ENCODE results near the gene SCT. TPM values are rescaled to one million over a fixed set of nuclear protein-coding genes. Genes with fewer than 3 reads are reported as not detected.

SCT gene
- total and polyA plus RNA-seq, 2 donors (not counting 1 experiment from before 2014, with no cell fraction given) = not detected

- Histone ChIP-seq H4K20me1 (ENCODE audit: control insufficient read depth, extremely low read depth, insufficient read depth, low read length) (no peaks in the 10 kb centered on the region), H2AFZ (ENCODE audit: low read length) (no peak overlapping the region), H3K9me3 (ENCODE audit: control insufficient read depth, insufficient read depth, low read depth, low read length) (no peaks in the 10 kb centered on the region), H3K4me1 (ENCODE audit: control insufficient read depth, extremely low read depth, insufficient read depth, low read length) (peaks cover 3% of the 10 kb centered on the region), H3K27ac (ENCODE audit: insufficient read depth, low read length) (no peak overlapping the region), H3K36me3 (ENCODE audit: control insufficient read depth, insufficient read depth, low read length) (peaks cover 14% of the 10 kb centered on the region), H3K27me3 (ENCODE audit: control insufficient read depth, insufficient read depth, low read length) (no peaks in the 10 kb centered on the region), H3K9ac (ENCODE audit: insufficient read depth, low read length) (no peak overlapping the region), H3K4me3 (replicated peaks in 1 of 4; ENCODE audit: control extremely low read depth in 1 of 4, insufficient read depth in 1 of 4, low read depth in 3 of 4, low read length in 4 of 4) (no peak overlapping the region), H3K79me2 (ENCODE audit: control insufficient read depth, insufficient read depth, low read length) (peaks cover 67% of the 10 kb centered on the region), H3K4me2 (ENCODE audit: extremely low read depth, insufficient read depth, low read length) (no peak overlapping the region)
- DNase-seq (ENCODE audit: low read depth in 2 of 2) = peak in 1 of 2 donors; percentile 27
- no peak for TF ChIP-seq CTCF (conservative IDR thresholded peaks at IDR 0.05 in 1 of 2, IDR thresholded peaks at IDR 0.05 in 1 of 2; ENCODE audit: low read depth in 1 of 2, low read length in 2 of 2)
- TF ChIP-seq EZH2 (IDR thresholded peaks at IDR 0.05; ENCODE audit: low read length, missing control alignments) = no peak
Measured at GRCh38 chr11:579830-580601, 47.0 kb downstream of the SCT start.

- peak overlapping the region; percentile 76 to 96 (median 95) for H3K4me3 ChIP-seq (replicated peaks in 1 of 4; ENCODE audit: control extremely low read depth in 1 of 4, insufficient read depth in 1 of 4, low read depth in 3 of 4, low read length in 4 of 4)
- H3K9ac ChIP-seq (ENCODE audit: insufficient read depth, low read length) = no peak overlapping the region
- peak overlapping the region; percentile 95 for H3K4me2 ChIP-seq (ENCODE audit: extremely low read depth, insufficient read depth, low read length)
- TF ChIP-seq CTCF (conservative IDR thresholded peaks at IDR 0.05 in 1 of 2, IDR thresholded peaks at IDR 0.05 in 1 of 2; ENCODE audit: low read depth in 1 of 2, low read length in 2 of 2) = no peak
- TF ChIP-seq EZH2 (IDR thresholded peaks at IDR 0.05; ENCODE audit: low read length, missing control alignments) = no peak
- DNase-seq (ENCODE audit: low read depth in 2 of 2) = no peak
- no peaks in the 10 kb centered on the region for H3K27me3 ChIP-seq (ENCODE audit: control insufficient read depth, insufficient read depth, low read length)
- H2AFZ ChIP-seq (ENCODE audit: low read length) = no peak overlapping the region
- peaks cover 57% of the 10 kb centered on the region for H3K79me2 ChIP-seq (ENCODE audit: control insufficient read depth, insufficient read depth, low read length)
- H4K20me1 ChIP-seq (ENCODE audit: control insufficient read depth, extremely low read depth, insufficient read depth, low read length) = no peaks in the 10 kb centered on the region
- no peaks in the 10 kb centered on the region for H3K9me3 ChIP-seq (ENCODE audit: control insufficient read depth, insufficient read depth, low read depth, low read length)
- peaks cover 3% of the 10 kb centered on the region for H3K4me1 ChIP-seq (ENCODE audit: control insufficient read depth, extremely low read depth, insufficient read depth, low read length)
- H3K36me3 ChIP-seq (ENCODE audit: control insufficient read depth, insufficient read depth, low read length) = peaks cover 10% of the 10 kb centered on the region
- H3K27ac ChIP-seq (ENCODE audit: insufficient read depth, low read length) = no peak overlapping the region
Measured at GRCh38 chr11:578276-579035, 48.5 kb downstream of the SCT start.

- Histone ChIP-seq H4K20me1 (ENCODE audit: control insufficient read depth, extremely low read depth, insufficient read depth, low read length) (no peaks in the 10 kb centered on the region), H3K4me3 (replicated peaks in 1 of 4; ENCODE audit: control extremely low read depth in 1 of 4, insufficient read depth in 1 of 4, low read depth in 3 of 4, low read length in 4 of 4) (peak overlapping the region; percentile 76 to 96 (median 95)), H3K4me1 (ENCODE audit: control insufficient read depth, extremely low read depth, insufficient read depth, low read length) (peaks cover 3% of the 10 kb centered on the region), H2AFZ (ENCODE audit: low read length) (no peak overlapping the region), H3K9ac (ENCODE audit: insufficient read depth, low read length) (peak overlapping the region; percentile 98), H3K4me2 (ENCODE audit: extremely low read depth, insufficient read depth, low read length) (peak overlapping the region; percentile 95), H3K9me3 (ENCODE audit: control insufficient read depth, insufficient read depth, low read depth, low read length) (no peaks in the 10 kb centered on the region), H3K36me3 (ENCODE audit: control insufficient read depth, insufficient read depth, low read length) (peaks cover 9% of the 10 kb centered on the region), H3K79me2 (ENCODE audit: control insufficient read depth, insufficient read depth, low read length) (peaks cover 55% of the 10 kb centered on the region), H3K27me3 (ENCODE audit: control insufficient read depth, insufficient read depth, low read length) (no peaks in the 10 kb centered on the region), H3K27ac (ENCODE audit: insufficient read depth, low read length) (peak overlapping the region; percentile 90)
- TF ChIP-seq CTCF (conservative IDR thresholded peaks at IDR 0.05 in 1 of 2, IDR thresholded peaks at IDR 0.05 in 1 of 2; ENCODE audit: low read depth in 1 of 2, low read length in 2 of 2) (no peak), EZH2 (IDR thresholded peaks at IDR 0.05; ENCODE audit: low read length, missing control alignments) (no peak)
- no peak for DNase-seq (ENCODE audit: low read depth in 2 of 2)
Measured at GRCh38 chr11:577611-577894, 49.4 kb downstream of the SCT start.

Measured in fibroblast of lung (primary cell).